ENCODE data around the gene TMEM147. TPM values are rescaled to one million over a fixed set of nuclear protein-coding genes. Genes with fewer than 3 reads are reported as not detected.

Gene TMEM147
- total and polyA plus RNA-seq, 10 of the 15 experiments (the other 5 are each of a cell fraction or from before 2014, with no cell fraction given) = 53.4 to 145 (median 79.3) TPM

GRCh38 chr19:35524181-35524837, 21.1 kb upstream of the TMEM147 start (continued):
- TF ChIP-seq RUNX3 (IDR thresholded peaks at IDR 0.05; ENCODE audit: low read length) = no peak
- no peak for TF ChIP-seq EP300 (IDR thresholded peaks at IDR 0.05; ENCODE audit: borderline replicate concordance in 1 of 2, control insufficient read depth in 1 of 2, low read depth in 2 of 2, low read length in 2 of 2)
- no peak for TF ChIP-seq CHD4 (IDR thresholded peaks at IDR 0.05)
- no peak for TF ChIP-seq STAT1 (conservative IDR thresholded peaks at IDR 0.05)
- no peak for TF ChIP-seq MXI1 (IDR thresholded peaks at IDR 0.05; ENCODE audit: low read depth, low read length)

- 25% methylated on average over 4 of the region's 4 CpGs for WGBS (ENCODE audit: insufficient coverage, insufficient replicate concordance, low lambda C conversion rate, missing lambda C conversion rate)
Measured at GRCh38 chr19:35525873-35526272, 19.6 kb upstream of the TMEM147 start.

More at GRCh38 chr19:35525873-35526272, 19.6 kb upstream of the TMEM147 start:
- Histone ChIP-seq H3K4me3 (no peak overlapping the region), H2AFZ (ENCODE audit: control insufficient read depth, low read depth, low read length) (no peak overlapping the region), H4K20me1 (ENCODE audit: control insufficient read depth, insufficient read depth) (no peaks in the 10 kb centered on the region), H3K4me2 (ENCODE audit: control insufficient read depth, insufficient read depth) (no peak overlapping the region), H3K27me3 (replicated peaks in 1 of 2; ENCODE audit: control insufficient read depth in 2 of 2, insufficient read depth in 2 of 2, low read length in 1 of 2) (peaks cover 0 to 11% of the 10 kb centered on the region in 2 experiments; a peak in 3 of 4 replicates), H3K27ac (ENCODE audit: control insufficient read depth, insufficient read depth) (no peak overlapping the region), H3K9me3 (replicated peaks; ENCODE audit: control insufficient read depth, insufficient read depth, low read length) (no peaks in the 10 kb centered on the region), H3K36me3 (ENCODE audit: control insufficient read depth in 2 of 2, insufficient read depth in 2 of 2, low read length in 1 of 2) (no peaks in the 10 kb centered on the region), H3K4me1 (ENCODE audit: control insufficient read depth, insufficient read depth, low read length) (no peaks in the 10 kb centered on the region), H3K79me2 (ENCODE audit: control insufficient read depth, insufficient read depth, low read length) (no peaks in the 10 kb centered on the region), H3K9ac (ENCODE audit: control insufficient read depth, insufficient read depth, low read length) (no peak overlapping the region)
- ChIA-PET POLR2A (interaction anchor here (1.2 kb wide), 1 partner anchor 16 kb away, joined by 5 read pairs; no protein-coding TSS in a partner anchor), SMC1A (ENCODE audit: uncharacterized antibody, unreplicated experiment) (no interaction called here), RAD21 (ENCODE audit: unreplicated experiment) (no interaction called here), CTCF (interaction anchor here (0.8 to 1.8 kb wide), 3 partner anchors 16 to 31 kb away, joined by 3 to 5 read pairs (median 4); no protein-coding TSS in a partner anchor)
- FAIRE-seq = no peak
- no peak for DNase-seq (ENCODE audit: low read depth, low spot score)
- ATAC-seq = no peak
- TF ChIP-seq DPF2 (IDR thresholded peaks at IDR 0.05) (no peak), ZBTB4 (CRISPR knock-in tag; IDR thresholded peaks at IDR 0.05) (no peak), ETV6 (conservative IDR thresholded peaks at IDR 0.05 in 1 of 2, IDR thresholded peaks at IDR 0.05 in 1 of 2; ENCODE audit: borderline replicate concordance in 1 of 2, low read depth in 1 of 2) (no peak), NR2F1 (conservative IDR thresholded peaks at IDR 0.05) (no peak), IRF3 (IDR thresholded peaks at IDR 0.05) (no peak), CBX3 (IDR thresholded peaks at IDR 0.05; ENCODE audit: borderline replicate concordance, low read depth) (no peak), ASH2L (IDR thresholded peaks at IDR 0.05; ENCODE audit: borderline replicate concordance, low read depth) (no peak), BACH1 (IDR thresholded peaks at IDR 0.05; ENCODE audit: borderline replicate concordance) (no peak), CBFB (IDR thresholded peaks at IDR 0.05; ENCODE audit: low read depth) (no peak)
- in situ Hi-C loops (cut with MboI) = no loop called here
- intact Hi-C loops (cut with micrococcal nuclease; ENCODE audit: unreplicated experiment) = no loop called here
- no TSS peak for BruUV-seq (replicated peaks)

Measured in GM12878 (cell line).